HG02840 (cell line): Measurements from ENCODE around the gene LAPTM5.

Source experiments
- ATAC-seq: cut with Tn5 transposase; IDR thresholded peaks from one replicate; pipeline ENCODE4 v1.9.1; 2021; ENCODE audit warnings: mild to moderate bottlenecking, moderate library complexity, moderate number of reproducible peaks; ENCODE audit not compliant: unreplicated experiment, low FRiP score

LAPTM5 gene

DNA sequence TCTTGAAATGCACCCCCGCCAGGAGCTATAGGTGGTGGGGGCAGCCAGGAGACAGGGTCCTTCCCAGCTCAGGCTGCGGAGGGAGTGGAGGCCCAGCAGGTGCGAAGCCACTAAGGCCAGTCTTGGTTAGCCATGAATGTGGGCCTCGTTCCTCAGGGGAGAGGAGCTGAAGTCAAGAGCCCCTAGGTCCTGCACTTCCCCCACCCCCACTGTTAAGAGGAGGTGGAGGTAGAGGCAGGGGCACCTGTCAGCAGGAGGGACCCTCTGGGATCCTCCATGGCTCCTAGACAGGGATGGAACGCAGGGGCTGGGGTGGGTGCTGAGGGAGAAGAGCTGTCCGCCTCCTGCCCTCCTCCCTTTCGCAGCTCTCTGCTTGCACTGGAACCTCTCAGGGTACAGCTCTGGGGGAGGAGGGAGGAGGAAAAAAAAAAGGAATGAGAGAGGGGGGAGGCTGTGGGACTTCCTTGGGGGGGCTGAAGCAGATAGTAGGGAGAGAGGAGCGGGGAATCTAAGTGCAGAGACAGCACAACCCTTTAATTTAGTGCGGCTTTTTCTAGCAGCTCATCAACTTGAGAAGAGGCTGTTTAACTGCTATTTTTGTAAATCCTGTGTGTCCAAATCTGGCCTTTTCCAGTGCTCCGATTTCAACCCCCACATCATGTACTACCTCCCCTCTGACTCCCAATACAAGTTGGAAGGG, 71.2 kb downstream of the LAPTM5 start:
- ATAC-seq: no peak

DNA sequence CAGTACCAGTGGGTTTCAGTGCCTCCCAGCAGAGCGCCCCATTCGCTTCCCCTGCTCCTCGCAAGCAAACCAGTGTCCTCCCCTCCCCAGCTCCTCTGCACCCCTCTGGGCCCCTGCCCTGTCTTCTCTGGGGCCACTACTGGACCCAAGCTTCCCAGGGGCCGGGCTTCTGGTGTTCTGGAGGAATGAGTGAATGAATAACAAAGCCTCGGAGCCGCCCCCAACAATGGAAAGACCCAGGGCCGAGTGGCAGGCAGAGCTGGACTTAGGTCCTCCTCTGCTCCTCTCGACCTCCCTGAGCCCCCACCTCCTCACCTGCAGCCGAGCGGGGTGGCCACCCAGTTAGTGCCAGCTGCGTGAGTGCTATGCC, 71.8 kb downstream of the LAPTM5 start:
- ATAC-seq: no peak

DNA sequence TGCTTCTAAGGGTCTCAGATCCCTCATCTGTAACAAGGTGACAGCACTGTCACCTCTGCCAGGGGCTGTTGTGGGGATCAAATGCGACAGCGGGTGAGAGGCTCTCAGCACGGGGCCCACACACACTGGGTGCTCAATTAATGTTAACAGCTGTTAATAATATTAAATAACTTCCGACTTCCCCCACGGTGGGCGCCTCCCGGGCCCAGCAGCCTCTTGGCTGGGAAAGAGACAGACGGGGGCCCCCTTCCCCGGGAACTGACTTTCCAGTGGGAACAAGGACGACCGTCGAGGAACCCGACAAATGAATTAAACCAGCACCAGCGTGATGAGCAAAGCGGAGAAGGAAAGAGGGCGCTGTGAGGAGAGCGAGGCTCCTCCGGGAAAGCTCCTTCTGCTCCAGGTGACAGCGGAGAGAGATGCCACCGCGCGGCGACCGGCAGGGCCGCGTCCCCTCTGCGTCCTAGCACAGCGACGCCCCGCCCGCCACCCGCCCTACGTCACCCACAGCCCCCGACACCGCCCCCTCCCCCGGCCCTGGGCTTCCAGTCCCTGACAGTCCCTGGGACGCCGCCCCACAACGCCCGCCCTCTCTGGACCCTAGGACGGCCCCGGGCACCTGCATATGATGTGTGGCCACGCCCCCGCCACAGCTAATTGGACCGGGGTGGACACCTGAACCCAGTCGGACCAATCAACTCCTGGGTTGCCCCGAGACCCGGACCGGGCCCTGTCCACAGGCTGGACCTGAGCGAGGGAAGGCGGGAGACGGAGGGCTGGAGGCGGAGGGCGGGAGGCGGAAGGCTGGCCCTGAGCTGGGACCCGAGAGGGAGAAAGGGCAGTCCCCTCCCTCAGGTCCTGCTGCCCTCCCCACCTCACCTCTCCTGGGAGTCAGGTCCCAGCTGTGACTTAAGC, 72.4 kb downstream of the LAPTM5 start:
- no peak for ATAC-seq

DNA sequence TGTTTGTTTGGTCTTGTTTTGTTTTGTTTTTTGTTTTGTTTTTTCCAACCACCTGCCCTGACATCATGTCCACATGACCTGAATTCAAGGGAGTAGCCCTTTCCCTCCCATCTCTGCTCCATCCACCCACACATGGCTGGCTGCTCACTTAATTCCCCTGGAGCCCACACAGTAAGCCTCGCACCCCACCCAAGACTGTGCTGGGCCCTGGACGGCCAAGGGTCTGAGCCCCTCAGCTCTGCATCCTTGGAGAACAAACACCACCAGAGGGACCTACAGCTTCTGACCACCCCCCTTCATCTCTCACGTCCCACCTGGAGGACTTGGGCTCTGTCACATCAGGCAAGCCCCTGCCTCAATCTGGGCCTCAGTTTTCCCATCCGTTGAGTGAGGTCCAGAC, 73.3 kb downstream of the LAPTM5 start:
- no peak for ATAC-seq

DNA sequence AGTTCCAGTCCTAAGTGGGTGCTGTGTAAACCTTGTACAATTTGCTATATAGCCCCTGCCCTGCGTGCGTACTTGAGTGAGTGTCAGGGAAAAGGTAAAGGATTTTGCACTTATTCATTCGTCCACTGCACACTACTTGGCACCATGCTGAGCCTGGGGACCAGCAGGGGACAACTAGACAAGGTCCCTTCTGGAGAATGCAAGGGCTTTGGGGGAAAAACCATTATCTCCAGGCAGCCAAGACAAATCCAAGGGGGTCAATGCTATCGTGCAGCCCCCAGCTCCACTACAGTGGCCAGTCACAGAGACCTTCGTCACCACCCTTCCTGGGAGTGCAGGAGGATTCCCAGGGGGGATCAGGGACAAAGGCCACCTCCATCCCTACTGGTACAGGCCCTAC, 73.9 kb downstream of the LAPTM5 start:
- ATAC-seq: no peak
